GM12874 (cell line): ENCODE results near the gene LRRC27.

ENCODE experiments used
- TF ChIP-seq, protein P1 (sequence below): IDR thresholded peaks from 2 replicates; pipeline ENCODE4 v1.5.1; 2011; ENCODE audit warnings: low read depth, mild to moderate bottlenecking, control low read depth, low read length, moderate library complexity; ENCODE audit not compliant: insufficient read depth

Gene LRRC27

DNA sequence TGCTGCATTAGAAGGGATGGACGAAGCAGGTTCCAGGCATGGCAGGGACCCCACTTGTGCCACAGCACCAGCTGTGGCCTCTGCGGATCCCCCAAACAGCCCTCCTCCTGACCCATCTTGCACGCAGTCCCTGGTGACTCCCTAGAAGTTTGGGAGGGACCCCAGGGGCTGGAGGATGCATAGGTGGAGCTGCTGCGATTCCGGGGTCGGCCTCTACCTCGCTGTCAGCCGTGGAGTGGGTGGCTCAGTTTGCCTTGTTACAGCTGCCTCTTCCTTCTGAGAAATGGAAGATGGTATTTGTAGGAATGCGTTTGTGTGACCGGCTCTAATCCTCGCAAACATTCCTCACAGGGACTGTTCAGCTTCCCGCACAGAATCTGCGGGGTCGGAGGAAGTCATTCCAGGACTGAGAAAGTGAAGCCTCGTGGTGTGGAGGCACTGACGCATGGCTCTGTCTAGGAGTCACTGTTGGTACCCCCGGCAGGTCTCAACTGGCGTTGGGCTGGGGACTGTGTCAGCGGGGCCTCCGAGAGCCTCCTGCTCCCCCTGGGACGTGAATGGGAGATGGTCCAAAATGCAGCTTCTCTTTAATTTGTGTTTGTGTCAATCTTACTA is 82.5 kb downstream of the LRRC27 start:
- TF ChIP-seq, protein P1, sequence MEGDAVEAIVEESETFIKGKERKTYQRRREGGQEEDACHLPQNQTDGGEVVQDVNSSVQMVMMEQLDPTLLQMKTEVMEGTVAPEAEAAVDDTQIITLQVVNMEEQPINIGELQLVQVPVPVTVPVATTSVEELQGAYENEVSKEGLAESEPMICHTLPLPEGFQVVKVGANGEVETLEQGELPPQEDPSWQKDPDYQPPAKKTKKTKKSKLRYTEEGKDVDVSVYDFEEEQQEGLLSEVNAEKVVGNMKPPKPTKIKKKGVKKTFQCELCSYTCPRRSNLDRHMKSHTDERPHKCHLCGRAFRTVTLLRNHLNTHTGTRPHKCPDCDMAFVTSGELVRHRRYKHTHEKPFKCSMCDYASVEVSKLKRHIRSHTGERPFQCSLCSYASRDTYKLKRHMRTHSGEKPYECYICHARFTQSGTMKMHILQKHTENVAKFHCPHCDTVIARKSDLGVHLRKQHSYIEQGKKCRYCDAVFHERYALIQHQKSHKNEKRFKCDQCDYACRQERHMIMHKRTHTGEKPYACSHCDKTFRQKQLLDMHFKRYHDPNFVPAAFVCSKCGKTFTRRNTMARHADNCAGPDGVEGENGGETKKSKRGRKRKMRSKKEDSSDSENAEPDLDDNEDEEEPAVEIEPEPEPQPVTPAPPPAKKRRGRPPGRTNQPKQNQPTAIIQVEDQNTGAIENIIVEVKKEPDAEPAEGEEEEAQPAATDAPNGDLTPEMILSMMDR: no peak

GRCh38 chr10:132415255-132415654 is 83.3 kb downstream of the LRRC27 start:
- TF ChIP-seq, protein P1: no peak

DNA sequence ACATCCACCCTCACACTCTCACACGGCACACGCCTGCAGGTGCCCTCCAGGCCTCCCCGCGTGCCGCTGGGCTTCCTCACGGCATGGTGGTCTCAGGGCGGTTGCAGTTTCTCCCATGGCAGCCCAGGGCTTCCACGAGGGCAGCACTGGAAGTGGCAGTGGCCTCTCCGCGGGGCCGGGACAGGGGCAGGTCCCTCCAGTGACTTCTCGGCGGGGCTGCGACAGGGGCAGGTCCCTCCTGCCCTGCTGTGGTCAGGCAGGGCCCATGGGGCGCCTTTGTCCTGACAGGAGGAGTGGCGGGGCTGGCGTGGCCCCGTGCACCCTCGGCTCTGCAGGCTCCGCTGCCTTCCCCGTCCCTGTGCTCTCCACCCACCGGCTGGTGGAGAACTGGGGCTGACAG is 84.0 kb downstream of the LRRC27 start:
- TF ChIP-seq, protein P1: no peak

DNA sequence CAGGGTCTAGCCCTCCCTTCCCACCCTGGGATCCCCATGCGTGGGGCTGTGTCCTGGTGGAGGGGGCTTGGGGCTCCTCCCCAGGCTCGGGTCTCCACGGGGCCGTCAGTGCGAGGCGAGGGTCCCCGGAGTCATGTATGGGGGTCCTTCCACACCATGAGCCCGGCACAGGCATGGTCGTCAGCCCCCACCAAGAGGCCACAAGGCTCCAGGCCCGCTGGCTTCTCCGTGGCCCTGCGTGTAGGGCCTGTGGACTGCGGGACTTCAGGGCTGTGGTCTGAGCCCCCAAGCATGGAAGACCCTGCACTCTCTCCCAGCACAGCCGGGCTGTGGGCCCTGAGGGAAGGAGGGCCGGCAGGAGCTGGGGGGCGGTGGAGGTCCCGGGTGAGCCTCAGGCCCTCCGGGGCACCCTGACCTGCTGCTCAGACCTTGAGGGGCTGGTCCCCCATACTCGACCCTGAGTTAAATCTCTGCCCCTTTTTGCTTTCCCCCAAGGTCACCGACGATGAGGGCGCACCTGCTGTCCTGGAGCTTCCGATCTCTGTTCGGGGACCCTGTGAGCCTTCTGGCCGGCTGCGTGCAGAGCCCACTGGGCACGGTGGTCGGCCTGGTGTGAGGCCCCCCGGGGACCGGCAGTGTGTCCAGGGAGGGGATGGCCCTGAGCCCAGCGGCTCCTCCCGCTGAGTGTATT is 84.7 kb downstream of the LRRC27 start:
- TF ChIP-seq, protein P1: no peak

GRCh38 chr10:132417257-132417910 is 85.4 kb downstream of the LRRC27 start:
- TF ChIP-seq, protein P1: no peak

DNA sequence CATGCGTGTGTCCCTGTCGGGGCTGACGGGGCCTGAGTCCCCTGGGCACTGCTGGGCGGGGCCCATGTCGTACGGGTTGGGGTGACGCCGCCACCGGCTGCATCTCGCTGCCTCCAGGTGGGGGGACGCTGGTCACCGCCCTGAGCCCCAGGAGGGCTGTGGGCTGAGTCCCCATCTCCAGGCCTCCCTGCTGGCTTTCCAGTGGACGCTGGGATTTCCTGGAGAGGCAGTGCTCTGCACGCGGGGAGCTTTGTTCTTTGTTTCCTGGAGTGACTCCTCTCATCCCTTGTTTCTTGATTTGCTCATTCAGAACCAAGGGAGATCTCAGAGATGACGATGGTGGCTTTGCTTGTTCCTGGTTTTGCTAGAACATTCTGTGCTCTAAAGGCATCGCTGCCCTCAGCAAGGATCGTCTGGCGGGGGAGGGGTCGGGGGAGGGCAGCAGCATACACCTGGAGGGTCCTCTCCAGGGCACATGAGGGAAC is 86.0 kb downstream of the LRRC27 start:
- TF ChIP-seq, protein P1: no peak
